ENCODE measurements around the gene SUV39H1. TPM values are rescaled to one million over a fixed set of nuclear protein-coding genes. Genes with fewer than 3 reads are reported as not detected.
A peak's percentile ranks its signal among the peaks of the same experiment; 100 is the strongest.
"Not testable (repeated sequence)": the region's sequence is repeated elsewhere in the genome, so short reads cannot be mapped to it uniquely, and the experiment has no call there.

Gene SUV39H1
- 4.3 and 9.8 TPM in 2 replicates for total RNA-seq

DNA sequence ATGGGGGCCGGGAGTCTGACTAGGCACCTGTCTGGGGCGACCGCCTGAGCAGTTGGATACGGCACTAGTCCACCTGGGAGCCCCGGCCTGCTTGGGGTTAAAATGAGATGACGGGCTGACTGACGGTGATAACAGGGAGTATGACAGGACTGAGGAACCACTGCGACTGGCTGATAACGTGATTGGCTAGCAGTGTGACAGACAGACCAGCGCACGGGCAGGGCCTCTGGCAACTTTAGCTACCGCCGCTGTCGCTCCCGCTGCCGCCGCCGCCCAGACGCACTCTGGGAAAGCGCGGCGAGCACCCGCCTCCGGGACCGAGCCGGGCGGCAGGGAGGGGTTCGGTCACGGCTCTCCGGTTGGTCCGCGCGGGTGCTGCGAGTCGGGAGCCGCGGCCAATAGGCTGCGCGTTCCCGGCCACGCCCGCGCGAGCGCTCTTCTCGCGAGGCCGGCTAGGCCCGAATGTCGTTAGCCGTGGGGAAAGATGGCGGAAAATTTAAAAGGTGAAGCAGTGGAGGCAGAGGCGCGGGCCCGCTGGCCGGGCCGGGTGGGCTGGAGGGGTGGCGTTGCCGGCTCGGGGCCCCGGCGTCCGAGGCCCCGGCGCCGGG lies at the start of gene SUV39H1:
TSS of gene SUV39H1 (plus strand) at position 434 of the 608 bp plus-strand sequence. CDS start at position 485, 51 bp downstream.
- peak; percentile 89 for DNase-seq

DNA sequence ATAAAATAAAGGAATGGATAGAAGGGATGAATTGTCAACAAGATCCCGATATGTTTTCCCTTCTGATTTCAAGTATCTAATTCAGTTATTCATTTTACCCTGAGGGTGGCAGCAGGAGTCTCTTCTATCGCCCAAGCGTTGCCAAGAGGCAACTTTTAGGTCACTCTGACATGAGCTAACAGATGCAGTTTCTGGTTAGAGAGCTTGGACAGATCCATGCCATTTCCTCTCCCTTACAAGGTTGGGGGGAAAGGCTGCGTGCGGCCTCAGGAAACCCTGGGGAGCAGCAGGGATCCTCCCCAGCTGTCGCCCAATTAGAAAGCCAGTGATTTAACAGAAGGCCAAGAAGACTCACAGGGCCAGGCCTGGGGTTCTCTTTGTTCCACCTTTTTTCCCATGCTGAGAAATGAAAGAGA lies 48.2 kb upstream of the SUV39H1 start:
- DNase-seq, result peak; percentile 61

- DNase-seq, result no peak
These were observed 47.4 kb upstream of the SUV39H1 start for GRCh38 chrX:48649102-48649501.

- DNase-seq, result not testable (repeated sequence)
These were observed 44.4 kb upstream of the SUV39H1 start for GRCh38 chrX:48652055-48652579.

DNA sequence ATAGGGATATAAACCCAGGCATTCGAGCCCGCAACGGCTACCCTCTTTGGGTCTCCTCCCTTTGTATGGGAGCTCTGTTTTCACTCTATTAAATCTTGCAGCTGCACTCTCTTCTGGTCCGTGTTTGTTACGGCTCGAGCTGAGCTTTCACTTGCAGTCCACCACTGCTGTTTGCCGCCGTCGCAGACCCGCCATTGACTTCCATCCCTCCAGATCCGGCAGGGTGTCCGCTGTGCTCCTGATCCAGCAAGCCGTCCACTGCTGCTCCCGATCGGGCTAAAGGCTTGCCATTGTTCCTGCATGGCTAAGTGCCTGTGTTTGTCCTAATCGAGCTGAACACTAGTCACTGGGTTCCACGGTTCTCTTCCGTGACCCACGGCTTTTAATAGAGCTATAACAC lies 41.8 kb upstream of the SUV39H1 start:
- not testable (repeated sequence) for DNase-seq

DNA sequence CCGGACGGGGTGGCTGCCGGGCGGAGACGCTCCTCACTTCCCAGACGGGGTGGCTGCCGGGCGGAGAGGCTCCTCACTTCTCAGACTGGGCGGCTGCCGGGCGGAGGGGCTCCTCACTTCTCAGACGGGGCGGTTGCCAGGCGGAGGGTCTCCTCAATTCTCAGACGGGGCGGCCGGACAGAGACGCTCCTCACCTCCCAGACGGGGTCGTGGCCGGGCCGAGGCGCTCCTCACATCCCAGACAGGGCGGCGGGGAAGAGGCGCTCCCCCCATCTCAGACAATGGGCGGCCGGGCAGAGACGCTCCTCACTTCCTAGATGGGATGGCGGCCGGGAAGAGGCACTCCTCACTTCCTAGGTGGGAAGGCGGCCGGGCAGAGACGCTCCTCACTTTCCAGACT lies 36.8 kb upstream of the SUV39H1 start:
- not testable (repeated sequence) for DNase-seq

GRCh38 chrX:48663241-48663640 lies 33.3 kb upstream of the SUV39H1 start:
- DNase-seq, result no peak

DNA sequence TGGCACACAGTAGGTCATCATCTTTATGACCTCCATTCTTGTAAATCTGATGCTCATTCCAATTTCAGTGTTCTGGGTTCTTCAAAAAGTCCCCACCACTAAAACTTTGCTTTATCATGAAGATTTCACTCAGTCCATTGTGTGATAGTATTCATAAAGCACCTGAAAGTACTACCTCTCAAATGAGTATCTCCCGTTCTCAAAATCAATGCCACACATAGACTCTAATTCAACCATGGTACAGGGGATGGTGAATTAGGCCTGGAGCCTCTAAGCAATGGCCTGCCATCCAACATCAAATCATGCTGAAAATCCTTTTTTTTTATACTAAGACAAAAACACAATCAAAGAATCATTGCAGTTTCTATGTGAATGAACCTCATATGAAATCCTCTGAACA lies 32.4 kb upstream of the SUV39H1 start:
- DNase-seq, result no peak

DNA sequence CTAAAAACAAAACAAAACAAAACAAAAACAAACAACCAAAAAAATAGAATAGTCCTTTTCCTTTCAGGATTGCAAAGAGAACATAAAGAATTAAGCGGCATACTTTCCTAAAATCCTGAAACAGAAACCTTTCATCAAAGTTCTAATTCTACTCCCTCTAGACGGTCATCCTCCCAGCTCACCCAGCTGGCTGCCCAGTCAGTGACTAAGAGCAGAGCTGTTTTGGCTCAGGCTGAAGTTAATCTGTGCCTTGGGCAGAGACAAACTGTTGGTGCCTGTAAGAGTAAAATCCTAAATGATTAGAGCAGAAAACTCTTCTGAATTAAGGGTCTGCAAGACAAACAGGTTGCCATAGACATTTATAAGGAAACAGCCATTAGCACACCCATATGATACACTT lies 30.5 kb upstream of the SUV39H1 start:
- no peak for DNase-seq

GRCh38 chrX:48666649-48667048 lies 29.9 kb upstream of the SUV39H1 start:
- DNase-seq, result peak; percentile 1

DNA sequence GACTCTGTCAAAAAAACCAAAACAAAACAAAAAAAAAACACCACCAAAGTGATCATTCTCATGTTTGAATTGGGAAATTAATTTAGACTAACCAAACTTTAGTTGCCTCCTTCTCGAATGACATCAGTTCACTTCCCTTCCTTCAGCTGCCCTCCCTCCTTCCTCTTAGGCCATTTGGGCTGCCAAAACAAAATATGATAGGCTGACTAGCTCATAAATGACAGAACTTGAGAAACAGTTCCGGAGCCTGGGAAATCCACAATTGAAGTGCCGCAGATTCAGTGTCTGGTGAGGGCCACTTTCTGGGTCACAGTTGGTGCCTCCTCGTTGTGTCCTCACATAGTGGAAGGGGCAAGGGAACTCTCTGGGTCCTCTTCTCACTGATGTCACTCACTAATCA lies 29.0 kb upstream of the SUV39H1 start:
- no peak for DNase-seq

GRCh38 chrX:48668187-48668586 lies 28.3 kb upstream of the SUV39H1 start:
- not testable (repeated sequence) for DNase-seq

DNA sequence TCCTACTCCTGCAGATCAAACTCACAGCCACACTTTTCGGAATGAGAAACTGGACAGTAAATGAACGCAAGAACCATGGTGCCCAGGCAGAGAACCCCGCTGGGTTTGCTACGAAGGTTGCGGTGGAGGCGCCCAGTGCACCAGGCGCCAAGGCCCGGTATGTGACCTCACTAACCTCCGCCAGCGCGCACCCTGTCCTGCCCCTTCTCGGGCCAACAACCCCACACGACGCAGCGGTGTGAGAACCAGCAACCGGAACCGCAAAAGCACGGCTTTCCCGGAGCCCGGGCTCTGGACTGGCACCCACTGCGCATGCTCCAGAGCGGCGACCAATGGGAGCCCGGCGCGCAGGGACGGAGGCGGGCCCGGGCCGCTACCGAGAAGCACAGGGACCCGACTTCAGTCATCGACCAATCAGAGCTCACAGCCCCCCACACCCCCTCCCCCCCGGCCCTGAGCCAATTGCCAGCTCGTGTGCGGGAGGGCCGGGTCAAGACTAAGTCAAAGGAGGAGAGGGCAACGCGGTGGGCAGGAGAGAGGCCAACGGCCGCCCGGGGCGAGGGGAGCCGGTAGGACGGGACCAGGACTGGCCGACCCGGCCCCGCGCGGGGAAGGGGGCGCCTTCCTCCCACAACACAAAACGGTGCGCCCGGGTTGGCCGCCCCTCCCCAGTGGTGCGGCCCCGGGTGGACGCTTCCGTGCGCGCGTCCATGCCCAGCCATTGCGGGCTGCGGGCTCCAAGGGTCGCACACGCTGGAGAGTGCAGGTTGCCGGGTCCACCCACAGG lies 20.2 kb upstream of the SUV39H1 start:
- peak; percentile 90 for DNase-seq

DNA sequence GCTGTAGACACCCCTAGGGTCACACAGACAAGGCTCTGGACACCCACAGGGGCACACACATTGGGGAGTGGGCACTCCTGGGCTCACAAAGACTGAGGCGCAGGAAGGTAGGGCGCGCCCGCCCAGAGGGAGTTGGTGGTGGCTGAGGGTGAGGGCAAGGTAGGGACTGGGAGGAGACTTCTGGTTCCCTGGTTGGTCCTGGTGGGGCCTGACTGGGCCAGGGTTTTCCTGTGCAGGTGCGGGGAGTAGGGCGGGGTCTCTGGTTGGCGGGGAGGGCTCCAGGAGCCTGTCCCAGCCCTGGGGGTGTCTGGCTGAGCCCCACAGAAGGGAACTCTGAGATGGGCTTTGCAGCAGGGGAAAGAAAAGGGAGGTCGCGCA lies 19.7 kb upstream of the SUV39H1 start:
- no peak for DNase-seq

GRCh38 chrX:48677516-48677915 lies 19.0 kb upstream of the SUV39H1 start:
- DNase-seq, result no peak

DNA sequence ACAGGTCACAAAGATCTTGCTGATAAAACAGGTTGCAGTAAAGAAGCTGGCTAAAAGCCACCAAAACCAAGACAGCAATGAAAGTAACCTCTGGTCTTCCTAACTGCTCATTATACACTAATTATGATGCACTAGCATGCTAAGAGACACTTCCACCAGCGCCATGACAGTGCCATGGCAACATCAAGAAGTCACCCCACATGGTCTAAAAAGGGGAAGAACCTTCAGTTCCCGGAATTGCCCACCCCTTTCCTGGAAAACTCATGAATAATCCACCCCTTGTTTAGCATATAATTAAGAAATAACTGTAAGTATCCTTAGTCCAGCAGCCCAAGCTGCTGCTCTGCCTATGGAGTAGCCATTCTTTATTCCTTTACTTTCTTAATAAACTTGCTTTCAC lies 16.1 kb upstream of the SUV39H1 start:
- not testable (repeated sequence) for DNase-seq

DNA sequence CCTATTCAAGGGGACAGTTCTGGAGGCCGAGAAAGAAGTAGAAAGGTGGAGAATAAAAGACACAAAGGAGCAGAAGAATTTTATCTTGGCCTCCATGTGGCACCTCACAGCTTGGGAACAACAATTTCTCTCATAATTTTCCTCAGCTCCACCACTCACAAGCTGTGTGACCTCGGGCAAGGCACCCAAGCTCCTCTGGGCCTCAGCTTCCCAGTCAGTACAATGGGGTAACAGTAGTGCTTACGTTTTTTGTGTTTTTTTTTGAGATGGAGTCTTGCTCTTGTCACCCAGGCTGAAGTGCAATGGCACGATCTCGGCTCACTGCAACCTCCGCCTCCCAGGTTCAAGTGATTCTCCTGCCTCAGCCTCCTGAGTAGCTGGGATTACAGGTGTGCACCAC lies 15.6 kb upstream of the SUV39H1 start:
- DNase-seq, result not testable (repeated sequence)

DNA sequence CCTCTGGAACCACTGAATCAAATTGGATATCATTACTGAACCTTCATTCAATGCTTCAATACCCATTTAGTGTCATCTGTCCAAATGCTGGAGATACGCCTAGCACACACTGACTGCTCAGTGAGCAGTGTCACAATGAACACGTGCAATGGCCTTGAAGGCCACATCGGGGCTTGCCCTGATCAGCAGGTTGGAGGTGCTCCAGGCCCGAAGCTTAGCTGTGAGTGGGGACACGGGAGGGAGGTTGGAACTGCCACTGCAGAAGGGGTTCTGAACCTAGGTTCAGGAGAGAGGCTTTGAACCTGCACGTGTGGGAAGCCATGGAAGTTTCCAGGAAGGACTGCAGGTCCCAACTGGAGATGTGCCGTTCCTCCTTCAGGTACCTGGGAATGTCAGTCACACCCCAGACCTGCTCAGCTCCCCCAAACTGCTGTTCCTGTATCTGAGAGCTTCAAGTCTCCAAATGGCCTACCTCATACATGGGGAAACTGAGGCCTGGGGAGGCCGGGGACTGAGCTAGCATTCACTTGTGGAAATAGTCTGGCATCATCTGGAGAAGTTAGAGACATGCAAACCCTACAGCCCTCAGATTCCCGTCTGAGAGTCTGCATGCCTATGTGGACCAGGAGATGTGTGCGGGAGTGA lies 14.9 kb upstream of the SUV39H1 start:
- DNase-seq, result no peak

DNA sequence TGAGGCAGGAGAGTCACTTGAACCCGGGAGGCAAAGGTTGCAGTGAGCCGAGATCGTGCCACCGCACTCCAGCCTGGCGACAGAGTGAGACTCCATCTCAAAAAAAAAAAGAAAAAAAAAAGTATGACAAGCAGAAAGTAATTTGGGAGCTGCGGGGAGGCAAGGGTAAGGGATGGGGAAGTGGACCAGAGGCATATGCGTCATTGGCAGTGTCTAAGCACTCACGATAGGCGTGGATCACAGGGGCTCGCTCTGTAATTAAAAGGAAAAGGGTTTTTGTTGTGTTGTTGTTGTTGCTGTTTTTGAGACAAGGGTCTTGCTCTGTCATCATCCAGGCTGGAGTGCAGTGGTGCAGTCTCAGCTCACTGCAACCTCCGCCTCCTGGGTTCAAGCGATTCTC lies 13.7 kb upstream of the SUV39H1 start:
- DNase-seq, result not testable (repeated sequence)

DNA sequence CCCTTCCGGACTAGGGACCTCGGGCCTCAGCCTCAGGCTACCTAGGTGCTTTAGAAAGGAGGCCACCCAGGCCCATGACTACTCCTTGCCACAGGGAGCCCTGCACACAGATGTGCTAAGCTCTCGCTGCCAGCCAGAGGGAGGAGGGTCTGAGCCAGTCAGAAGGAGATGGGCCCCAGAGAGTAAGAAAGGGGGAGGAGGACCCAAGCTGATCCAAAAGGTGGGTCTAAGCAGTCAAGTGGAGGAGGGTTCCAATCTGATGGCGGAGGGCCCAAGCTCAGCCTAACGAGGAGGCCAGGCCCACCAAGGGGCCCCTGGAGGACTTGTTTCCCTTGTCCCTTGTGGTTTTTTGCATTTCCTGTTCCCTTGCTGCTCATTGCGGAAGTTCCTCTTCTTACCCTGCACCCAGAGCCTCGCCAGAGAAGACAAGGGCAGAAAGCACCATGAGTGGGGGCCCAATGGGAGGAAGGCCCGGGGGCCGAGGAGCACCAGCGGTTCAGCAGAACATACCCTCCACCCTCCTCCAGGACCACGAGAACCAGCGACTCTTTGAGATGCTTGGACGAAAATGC lies 13.0 kb upstream of the SUV39H1 start, which contains the start of gene WAS:
TSS of gene WAS (plus strand) at position 389 of the 572 bp plus-strand sequence. CDS start at position 444, 55 bp downstream.
- no peak for DNase-seq

DNA sequence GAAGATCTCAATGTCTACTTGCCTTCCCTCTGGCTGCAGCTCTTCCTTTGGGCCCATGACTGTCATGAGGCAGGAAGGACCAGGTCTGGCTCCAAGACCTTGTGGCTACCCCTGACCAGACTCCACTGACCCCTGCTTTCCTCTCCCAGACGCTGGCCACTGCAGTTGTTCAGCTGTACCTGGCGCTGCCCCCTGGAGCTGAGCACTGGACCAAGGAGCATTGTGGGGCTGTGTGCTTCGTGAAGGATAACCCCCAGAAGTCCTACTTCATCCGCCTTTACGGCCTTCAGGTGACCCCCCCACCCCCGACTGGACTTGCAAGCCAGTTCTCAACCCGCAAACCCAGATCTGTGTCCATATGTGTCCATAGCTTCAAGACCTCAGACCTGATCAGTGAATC lies 12.4 kb upstream of the SUV39H1 start:
- no peak for DNase-seq

- DNase-seq, result no peak
These were observed 11.1 kb upstream of the SUV39H1 start for GRCh38 chrX:48685416-48685815.

- DNase-seq, result no peak
These were observed 7.9 kb upstream of the SUV39H1 start for GRCh38 chrX:48688531-48689150.

All from dermis blood vessel endothelial cell (primary cell).